ENCODE measurements around the gene CERKL.

CERKL gene

DNA sequence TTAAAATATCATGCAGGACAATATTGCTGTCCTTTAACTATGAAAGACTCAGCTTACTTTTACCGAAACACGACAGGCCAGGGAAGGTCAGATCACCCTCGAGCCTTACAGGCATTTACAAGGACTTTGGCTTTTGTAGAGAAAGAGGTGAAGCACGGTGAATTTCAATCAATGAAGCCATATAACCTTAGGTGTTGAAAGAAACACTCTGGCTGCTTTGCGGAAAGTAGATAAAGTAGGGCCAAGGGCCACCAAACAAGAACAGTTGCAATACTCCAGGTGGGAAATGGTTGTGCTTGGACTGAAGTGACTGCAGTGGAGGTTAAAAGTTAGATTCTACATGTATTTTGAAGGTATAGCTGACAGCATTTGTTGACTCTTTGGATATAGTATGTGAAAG is 80.5 kb downstream of the CERKL start:
- no peak for DNase-seq (ENCODE audit: low read depth, low spot score)

DNA sequence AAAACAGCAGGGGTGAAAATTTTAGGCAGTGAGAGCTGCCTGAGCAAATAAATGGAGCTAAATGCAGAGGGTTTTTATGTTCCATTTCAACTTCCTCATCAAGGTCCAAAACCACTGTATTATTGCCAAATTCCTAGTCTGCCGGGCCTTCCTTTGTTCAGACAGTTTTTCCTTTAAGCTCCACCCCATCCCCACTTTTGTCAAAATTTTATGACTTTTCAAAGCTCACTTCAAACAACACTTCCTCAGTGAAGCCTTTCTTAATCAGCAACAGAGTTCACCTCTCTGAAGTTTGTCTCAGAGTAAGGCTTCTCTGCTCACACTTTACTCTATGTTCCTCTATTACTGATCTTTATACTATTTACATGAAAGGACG is 81.3 kb downstream of the CERKL start:
- no peak for DNase-seq (ENCODE audit: low read depth, low spot score)

DNA sequence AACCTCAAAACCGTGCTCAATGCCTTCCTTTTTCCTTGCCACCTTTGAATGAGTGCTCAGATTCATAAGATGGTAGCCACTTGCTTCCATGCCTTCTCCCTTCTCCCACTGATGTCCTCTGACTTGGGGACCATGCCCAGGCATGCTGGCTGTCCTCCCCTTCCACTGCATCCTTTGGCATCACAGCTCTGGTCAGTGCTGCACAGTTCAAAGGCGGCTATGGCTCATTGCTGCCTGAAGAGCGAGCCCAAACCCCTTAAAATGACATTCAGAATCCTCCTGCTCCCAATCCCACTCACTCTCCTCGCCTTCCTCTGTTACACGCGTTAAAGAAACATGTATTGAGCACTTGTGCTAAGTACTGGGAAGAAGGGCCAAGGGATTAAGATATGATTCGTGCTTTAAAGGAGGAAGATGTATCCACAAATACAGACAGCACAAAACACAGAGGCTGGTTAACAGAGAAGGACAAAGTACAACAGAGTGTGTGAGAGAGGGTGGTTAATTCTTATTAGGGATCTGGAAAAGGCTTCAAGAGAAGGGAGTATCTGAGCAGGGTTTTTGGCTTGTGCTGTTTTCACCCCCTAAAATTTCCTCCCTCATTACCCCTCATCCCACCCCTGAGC is 81.8 kb downstream of the CERKL start:
- no peak for DNase-seq (ENCODE audit: low read depth, low spot score)

DNA sequence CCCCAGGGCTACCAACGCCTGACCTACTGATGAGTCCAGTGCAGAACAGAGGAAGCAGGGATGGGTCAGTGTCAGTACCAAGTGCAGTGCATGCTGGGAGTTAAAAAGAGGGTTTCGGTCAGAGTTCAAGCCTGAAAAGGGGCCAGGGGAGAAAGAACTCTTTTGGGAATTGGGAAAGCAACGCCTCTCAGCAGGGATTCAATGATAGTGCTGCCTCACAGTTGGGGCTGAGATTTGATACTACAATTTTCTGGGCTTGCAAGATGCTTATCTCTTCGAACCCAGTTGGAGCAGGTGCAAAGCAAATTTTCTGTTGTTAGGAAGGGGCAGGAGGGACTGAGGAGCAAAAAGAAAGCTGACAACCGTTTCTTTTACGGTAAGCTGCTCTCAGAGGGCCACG is 82.6 kb downstream of the CERKL start:
- no peak for DNase-seq (ENCODE audit: low read depth, low spot score)

DNA sequence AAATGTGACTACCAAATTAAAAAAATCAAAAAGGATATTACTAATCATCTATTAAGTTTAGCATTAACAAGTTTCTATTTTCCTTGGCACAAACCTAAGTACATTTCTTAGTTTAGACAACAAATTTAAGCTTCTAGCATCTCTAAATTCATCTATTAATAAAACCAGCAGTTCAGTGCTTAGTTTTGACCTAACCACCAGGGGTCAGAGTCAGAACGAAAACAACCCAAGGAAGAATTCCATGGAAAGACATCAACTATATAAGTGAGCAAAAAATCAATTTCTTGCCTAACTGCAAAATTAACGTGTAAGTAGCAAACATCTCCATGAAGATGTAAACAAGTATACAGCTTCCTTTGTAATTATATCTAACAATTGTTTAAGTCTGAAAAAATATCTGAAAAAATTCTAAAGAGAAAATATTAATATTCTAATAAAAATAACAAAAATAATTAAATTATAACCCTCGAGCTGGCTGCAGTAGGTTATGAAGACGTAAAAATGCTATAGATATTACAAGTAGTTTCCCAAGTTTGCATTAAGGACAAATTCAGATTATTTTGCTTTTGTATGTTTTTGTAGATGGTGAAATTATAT is 83.7 kb downstream of the CERKL start:
- DNase-seq (ENCODE audit: low read depth, low spot score) = peak; percentile 49

DNA sequence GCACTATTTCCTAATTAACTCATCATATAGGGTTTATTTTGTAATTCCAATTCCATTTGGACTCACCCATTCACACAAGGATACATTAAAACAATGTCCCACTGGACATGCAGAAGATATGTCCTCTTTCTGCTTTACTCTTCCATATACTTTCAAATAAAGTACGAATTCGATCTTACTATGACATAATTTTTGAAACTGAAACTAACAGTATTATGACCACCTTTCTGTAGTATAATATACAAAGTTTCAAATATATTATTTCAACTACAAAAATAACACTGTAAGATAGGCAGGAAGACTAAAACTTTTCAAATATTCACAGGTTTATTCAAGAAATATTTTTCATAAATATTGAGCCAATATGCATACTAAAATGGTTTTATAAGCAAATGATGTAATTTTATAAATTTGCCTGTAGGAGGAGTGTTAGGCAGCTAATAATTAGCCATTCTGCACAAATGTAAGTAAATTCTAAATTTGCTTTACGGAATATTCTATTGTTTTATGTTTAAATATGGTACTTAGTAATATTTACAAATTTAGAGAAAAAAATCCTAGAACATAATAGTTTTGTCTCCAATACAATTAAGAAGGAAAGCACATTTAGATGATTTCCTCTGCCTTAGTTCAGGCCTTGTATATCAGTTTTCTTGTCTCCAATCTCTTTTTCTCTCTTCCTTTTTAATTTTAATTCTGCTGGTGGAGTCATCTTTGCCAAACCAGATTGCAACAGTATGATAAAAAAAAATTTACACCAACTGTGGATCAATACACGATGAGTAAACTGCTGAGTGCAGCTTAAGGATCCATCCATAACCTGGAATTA is 85.9 kb downstream of the CERKL start:
- DNase-seq (ENCODE audit: low read depth, low spot score) = no peak

DNA sequence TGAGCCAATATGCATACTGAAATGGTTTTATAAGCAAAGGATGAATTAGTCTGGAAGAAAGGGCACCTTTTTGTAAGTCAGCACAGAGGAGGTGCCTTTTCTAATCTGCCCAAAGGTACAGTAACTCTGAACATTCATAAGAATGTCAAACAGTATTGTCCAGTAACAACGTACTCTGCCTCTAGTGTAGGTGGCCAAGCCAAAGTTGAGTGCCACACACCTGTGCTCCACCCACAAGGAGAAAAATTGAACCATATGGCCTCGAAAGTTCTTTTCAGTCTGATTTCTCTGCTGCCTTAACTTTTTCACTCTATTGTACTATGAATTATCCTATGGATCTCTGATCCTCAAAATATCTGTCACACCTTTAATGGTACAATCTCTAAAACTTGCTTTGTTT is 86.8 kb downstream of the CERKL start:
- DNase-seq (ENCODE audit: low read depth, low spot score) = no peak

DNA sequence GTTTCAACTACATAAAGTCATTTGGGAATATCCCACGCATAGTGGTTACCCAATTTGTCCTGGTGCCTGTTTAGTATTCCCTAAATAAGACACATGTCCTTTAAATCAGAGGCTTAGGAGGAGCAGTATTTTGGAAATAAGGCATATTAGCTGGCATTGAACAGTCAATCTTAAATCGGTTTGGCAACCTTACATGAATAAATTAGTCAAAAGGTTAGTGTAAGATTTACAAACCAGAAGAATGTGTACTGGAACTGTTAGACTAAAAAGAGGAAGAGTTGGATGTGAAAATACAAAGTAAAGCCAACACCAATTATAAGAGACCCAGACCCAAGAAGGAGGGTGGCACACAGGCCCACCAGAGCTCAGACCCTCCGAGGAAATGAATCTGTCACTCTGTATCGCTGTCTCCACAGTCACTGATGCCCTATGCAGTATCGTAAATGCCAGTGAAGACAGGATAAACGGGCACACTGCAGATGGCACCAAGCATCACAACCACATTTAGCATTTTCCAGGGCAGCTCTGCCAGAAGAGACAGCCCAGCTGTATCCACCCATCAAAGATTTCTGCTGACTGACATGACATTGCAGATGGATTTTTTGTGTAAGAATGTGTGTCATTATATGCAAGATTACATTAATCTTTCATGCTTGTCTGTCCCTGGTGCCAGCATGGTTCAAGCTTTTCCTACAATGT is 90.4 kb downstream of the CERKL start:
- DNase-seq (ENCODE audit: low read depth, low spot score) = no peak

DNA sequence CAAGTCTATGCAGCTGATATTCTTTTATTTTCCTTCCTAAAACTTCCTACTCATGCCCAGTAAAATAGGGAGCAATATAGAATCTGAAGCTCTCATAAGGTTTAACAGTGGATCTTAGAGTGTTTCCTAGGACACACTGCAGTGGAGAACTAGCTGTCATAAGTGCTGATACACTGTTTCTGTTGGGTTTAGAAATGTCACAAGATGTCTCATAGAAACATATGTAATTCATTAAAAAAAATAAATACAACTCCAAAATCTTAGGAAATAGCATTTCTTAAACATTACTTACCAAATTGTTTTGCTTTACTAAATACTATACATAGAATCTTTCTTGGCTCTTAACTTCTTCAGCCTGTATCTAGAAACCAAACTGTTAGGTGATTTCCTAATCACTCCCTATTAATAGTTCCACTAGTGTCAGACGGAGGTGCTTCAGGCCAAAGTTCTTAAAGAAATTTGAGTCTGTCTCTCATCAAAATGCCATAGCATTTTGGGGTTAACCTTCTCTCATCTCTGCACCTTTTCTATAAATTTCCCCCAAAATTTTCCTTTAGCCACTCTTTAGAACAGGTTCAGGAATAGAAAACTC is 93.7 kb downstream of the CERKL start:
- no peak for DNase-seq (ENCODE audit: low read depth, low spot score)

DNA sequence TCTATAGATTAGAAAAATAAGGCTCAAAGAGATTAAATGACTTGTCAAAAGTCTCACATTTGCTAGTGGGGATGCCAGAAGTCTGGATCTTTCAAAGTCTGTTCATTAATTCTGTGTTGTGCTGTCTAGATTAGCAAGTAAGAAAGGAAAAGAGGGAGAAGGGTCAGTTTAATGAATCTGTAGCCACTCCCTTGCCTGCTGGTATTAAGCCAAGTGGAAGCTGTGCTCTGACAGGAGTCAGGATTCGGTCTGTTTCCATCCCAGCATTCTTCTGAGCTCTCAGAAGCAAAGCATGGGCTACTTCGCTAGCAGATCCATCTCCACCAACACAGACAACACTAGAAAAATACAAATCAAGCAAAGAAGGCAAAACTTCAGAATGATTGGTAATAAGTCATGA is 98.5 kb downstream of the CERKL start:
- no peak for DNase-seq (ENCODE audit: low read depth, low spot score)

DNA sequence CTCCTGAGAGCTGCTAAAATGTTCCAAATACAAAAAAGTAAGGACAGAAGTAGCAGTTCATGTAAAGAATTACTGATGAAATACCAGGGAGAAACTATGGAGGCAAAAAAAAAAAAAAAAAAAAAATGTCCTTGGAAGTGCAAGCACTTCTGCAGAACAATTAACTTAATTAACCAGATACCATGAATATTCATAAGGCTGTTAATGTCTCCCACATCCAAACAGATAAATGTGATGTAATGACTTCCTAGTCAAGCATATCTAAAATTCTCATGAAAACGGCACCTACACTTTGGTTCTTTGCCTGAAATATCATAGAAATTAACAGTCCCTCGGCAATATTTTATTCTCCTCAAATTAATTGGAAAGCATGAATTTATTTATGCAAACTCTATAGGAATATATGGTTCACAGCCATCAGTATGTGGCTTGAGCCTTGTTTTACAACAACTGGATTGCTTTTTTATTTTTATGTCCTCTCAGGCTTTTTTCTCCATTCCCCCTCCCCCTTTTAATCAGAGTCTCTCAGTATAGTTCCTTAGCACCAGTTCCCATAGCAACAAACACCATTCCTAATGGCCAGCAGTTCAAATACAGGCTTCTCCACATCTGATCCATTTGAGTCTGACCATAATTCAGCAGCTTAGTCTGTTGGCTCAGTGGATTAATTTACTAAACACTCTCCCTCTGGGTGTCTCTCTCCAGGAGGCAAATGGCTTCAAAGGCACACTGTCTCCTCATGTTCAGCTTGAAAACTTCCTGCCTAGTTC is 102.7 kb downstream of the CERKL start:
- DNase-seq (ENCODE audit: low read depth, low spot score) = no peak

DNA sequence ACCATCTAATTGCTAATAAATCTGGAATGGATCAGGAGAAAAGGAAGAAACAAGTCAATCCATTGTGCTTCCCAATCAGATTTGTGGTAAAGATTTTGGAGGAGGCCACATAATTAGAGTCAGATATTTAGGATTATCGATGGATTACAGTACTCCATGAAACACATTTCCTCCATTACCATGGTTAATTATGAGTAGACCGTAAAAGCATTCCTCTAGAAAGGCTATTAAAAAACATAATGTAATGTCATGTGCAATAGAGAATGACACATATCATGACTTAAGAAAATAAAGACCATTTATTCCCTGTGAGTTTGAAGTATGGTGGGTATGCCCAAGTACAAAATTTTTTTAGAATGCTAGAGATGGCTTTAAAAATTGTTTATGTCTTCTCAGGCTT is 103.7 kb downstream of the CERKL start:
- DNase-seq (ENCODE audit: low read depth, low spot score) = no peak

DNA sequence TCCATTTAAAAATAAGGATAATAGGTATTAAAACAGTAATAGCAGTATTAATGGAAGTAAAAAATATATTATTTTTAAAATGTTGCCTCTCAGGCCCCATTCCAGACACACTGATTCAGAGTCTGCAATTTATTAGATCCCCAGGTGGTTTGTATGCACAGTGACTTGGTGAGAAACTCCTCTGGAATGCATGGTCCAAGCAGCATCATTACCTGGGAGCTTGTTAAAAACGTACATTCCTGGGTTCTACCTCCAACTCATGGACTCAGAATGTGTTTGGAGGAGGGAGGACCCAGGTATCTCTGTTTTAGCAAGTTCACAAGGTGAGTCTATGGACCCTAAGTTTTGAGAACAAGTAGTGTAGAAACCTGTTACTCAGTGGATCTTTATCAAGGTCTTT is 104.1 kb downstream of the CERKL start:
- no peak for DNase-seq (ENCODE audit: low read depth, low spot score)

DNA sequence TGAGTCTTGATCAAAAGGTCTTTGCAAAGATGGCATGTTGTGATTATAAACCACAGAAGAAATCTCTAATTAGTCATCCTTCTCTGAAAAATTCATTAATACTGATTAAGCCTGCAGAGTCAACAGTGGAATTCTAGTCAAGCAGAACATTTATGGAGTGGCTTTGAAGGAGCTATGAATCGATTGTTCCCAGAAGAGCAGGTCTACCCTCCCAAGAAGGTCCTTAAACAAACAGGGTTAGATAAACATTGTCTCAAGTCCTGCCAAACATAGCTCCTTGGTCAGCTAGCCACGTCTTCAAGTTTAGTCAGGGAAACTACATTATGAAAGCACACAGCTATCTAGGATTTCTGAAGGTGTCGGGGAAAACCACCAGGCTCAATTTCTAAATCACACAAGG is 110.8 kb downstream of the CERKL start:
- peak; percentile 39 for DNase-seq (ENCODE audit: low read depth, low spot score)

DNA sequence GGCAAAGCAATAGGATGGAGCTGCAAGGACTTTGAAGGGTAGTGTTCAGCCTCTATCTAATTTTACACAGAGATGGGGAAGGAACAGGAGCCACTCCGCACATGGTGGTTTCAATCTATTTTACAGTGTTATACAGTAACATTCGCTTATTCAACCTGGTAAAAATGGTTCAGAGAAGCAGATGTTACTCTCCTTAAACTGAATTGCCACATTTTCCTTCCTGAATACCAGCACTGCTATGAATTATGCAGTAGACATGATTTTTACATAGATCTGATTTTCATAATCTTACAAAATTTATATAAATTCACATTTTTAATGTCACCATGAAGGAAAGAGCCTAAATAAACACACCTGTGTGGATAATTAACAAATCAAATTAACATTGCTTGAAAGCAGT is 114.7 kb downstream of the CERKL start:
- no peak for DNase-seq (ENCODE audit: low read depth, low spot score)

DNA sequence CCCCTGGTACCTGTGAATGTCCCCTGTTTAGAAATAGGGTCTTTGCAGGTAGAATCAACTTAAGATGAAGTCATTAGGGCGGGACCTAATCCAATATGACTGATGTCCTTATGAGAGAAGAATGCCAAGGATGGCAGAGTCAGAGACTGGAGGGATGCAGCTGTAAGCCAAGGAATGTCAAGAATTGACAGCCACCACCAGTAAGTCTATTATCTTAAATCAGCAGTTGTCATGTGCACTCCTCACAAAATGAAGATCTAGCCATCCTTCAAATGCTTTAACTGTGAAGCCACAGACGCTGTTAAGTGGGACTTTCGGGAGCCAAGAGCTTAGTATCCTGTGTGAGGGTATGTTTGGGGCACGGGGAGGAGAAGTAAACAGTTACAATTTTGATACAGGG is 116.5 kb downstream of the CERKL start:
- DNase-seq (ENCODE audit: low read depth, low spot score) = no peak

DNA sequence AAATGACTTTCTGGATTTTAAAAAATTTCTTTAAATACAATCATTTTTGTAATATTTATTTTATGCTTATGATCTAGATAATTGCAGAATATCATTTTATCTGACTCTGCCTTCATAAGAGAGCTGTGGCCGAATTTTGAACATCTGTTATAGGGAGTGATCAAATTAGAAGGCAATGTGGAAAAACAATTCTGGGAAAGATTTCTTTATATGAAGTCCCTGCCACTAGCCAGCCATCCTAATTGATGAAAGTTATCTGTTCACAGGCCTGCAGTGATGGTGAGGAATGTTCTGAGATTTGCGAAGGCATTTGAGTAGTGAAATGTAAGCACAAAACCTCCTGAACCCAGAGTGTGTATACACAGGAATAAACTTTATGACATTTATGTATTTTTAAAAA is 120.2 kb downstream of the CERKL start:
- DNase-seq (ENCODE audit: low read depth, low spot score) = no peak

DNA sequence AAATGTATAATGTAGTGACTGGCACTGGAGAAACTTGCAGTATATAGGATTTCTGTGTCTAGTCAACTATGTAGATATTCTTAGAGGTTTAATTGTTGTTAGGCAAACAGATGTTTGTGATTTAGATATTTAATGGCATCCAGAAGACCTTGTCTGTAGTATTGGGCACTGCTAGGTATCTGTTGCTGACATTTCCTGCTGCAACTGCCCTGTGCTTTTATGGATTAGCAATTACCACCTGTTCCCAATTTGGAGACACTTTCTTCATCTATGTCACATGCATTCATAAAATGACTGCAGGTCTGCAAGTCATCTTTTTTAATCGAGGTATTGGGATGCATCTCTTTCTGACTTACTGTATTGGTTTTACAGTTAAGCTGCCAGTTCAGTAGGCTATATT is 128.5 kb downstream of the CERKL start:
- no peak for DNase-seq (ENCODE audit: low read depth, low spot score)

DNA sequence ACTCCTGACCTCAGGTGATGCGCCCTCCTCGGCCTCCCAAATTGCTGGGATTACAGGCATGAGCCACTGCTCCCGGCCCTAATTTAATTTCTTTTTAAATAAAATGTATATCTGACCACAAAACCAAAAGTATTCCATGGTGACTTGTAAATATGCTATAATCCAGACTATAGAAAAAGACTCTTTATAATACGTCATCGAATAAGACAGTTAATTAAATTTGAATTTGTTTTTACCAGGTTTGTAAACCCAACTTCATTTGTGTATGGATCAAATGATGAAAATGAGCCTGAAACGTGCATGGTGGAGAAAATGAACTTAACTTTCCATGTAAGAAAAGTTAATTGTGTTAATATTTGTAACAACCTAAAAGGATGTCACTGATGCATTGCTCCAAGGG is 129.8 kb downstream of the CERKL start:
- no peak for DNase-seq (ENCODE audit: low read depth, low spot score)

DNA sequence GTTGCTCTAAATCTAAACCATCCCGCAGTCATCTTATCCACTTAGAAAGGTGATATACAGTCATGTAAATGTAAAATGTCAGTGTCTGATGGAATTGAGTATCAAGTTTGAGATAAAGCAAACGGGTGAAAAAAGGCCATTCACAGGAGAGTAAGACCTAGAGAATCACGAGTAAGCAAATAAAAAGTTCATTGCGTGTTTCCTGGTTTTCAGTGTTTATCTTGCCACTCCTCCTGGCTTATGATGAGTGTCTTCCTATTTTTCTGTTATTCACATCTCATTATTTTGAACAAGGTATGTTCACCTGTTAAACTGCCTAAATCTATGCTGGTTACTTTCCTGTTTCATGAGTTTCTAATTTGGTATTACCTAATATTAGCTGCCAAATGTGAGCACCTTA is 130.9 kb downstream of the CERKL start:
- no peak for DNase-seq (ENCODE audit: low read depth, low spot score)

DNA sequence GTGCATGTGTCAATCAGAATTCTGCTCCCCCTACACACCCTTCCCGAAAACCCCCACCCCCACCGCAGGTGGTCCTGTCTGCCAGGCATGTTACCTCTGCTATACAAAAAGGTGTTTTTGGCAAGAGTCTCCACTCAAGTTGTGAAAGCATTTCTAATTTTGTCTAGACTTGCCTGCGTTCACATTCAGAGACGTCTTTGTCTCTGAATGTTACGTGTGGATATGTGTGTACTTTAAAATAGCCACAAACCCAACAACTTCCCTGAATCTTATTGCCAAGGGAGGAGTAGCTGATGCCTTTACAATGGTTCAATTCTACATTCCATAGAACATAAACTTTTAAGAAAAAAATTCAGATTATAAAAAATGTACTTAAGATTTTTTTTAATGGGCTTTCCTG is 133.1 kb downstream of the CERKL start:
- DNase-seq (ENCODE audit: low read depth, low spot score) = no peak

All from astrocyte of the hippocampus (primary cell).